Right atrium auricular region (tissue), 2 donors: ENCODE data around the gene PIWIL1. TPM values are rescaled to one million over a fixed set of nuclear protein-coding genes. Genes with fewer than 3 reads are reported as not detected.

Source experiments
- DNase-seq: peaks from one replicate; pipeline ENCODE4 v3.0.0-alpha.2; 2019; ENCODE audit warnings: low spot score
- H3K27ac ChIP-seq, 2 donors: fragments of 200-600 bp; sonication (generic); 1 replicate in 1 of 2; 2 replicates in 1 of 2; pipeline ENCODE4 v1.5.1; 2016 to 2019
- H3K27me3 ChIP-seq, 2 donors: fragments of 200-600 bp; sonication (generic); one replicate each; pipeline versions ENCODE4 v1.5.1 to v1.6.0; 2017 to 2019
- H3K36me3 ChIP-seq: fragments of 200-600 bp; sonication (generic); one replicate; pipeline ENCODE4 v1.5.1; 2016
- H3K4me1 ChIP-seq, 2 donors: fragments of 200-600 bp; sonication (generic); one replicate each; pipeline versions ENCODE4 v1.5.1 to v1.6.0; 2017 to 2019
- H3K4me3 ChIP-seq, 2 donors: fragments of 200-600 bp; sonication (generic); 1 replicate in 1 of 2; 2 replicates in 1 of 2; pipeline ENCODE4 v1.5.1; 2017 to 2019; ENCODE audit warnings: mild to moderate bottlenecking in 1 of 2, moderate library complexity in 1 of 2
- H3K9me3 ChIP-seq, 2 donors: fragments of 200-600 bp; sonication (generic); one replicate each; pipeline ENCODE4 v1.5.1; 2019
- CTCF ChIP-seq, 2 donors: fragments of 200-600 bp; sonication (generic); IDR thresholded peaks; one replicate each; pipeline ENCODE4 v1.5.1; 2019; ENCODE audit warnings: antibody characterized with exemption in 2 of 2
- total RNA-seq, 2 donors: library from RNA; depleted of rRNA; stranded (reverse); fragments of >200 nt; gene quantifications; one replicate each; pipeline ENCODE4 v1.1.0, GENCODE V29; 2016

PIWIL1 gene
- total RNA-seq, 2 donors from 2014 or later, result not detected

GRCh38 chr12:130338794-130339601 is 1.3 kb downstream of the PIWIL1 start:
- TF ChIP-seq CTCF (IDR thresholded peaks at IDR 0.05), result no peak
- DNase-seq, result no peak
- Histone ChIP-seq H3K27ac (no peak overlapping the region), H3K9me3 (no peaks in the 10 kb centered on the region), H3K27me3 (peaks cover 0 to 8% of the 10 kb centered on the region in 2 donors), H3K36me3 (no peaks in the 10 kb centered on the region), H3K4me3 (no peak overlapping the region), H3K4me1 (peaks cover 0 to 7% of the 10 kb centered on the region in 2 donors)

DNA sequence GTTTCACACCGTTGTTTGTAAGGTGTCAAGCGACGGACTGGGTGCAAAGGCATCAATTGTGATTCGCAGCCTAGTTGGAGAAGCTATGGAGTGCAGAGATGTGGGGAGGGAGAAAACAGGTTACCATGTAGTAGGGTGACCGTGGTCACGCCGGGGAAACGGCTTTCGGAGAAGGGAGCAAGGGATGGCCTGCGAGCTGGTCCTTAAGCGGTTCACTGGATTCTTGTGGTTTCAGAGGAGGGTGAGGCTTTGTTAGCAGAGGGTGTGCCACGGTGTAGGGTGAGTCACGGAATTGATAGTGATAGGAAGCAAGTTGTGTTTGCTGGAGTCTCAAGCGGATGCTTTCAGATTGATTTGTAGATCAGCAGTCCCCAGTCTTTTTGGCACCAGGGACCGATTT is 2.3 kb downstream of the PIWIL1 start:
- Histone ChIP-seq H3K27ac (no peak overlapping the region), H3K4me1 (peaks cover 0 to 7% of the 10 kb centered on the region in 2 donors), H3K9me3 (no peaks in the 10 kb centered on the region), H3K27me3 (peaks cover 0 to 8% of the 10 kb centered on the region in 2 donors), H3K4me3 (no peak overlapping the region), H3K36me3 (no peaks in the 10 kb centered on the region)
- no peak for TF ChIP-seq CTCF (IDR thresholded peaks at IDR 0.05)
- DNase-seq, result no peak

- Histone ChIP-seq H3K27me3 (peaks cover 0 to 8% of the 10 kb centered on the region in 2 donors), H3K27ac (no peak overlapping the region), H3K4me1 (peaks cover 0 to 7% of the 10 kb centered on the region in 2 donors), H3K9me3 (no peaks in the 10 kb centered on the region), H3K4me3 (no peak overlapping the region), H3K36me3 (no peaks in the 10 kb centered on the region)
- TF ChIP-seq CTCF (IDR thresholded peaks at IDR 0.05), result no peak
- no peak for DNase-seq
These were observed 4.8 kb downstream of the PIWIL1 start for GRCh38 chr12:130342442-130342841.

- Histone ChIP-seq H3K9me3 (no peaks in the 10 kb centered on the region), H3K27me3 (peaks cover 0 to 8% of the 10 kb centered on the region in 2 donors), H3K36me3 (no peaks in the 10 kb centered on the region), H3K4me1 (peaks cover 0 to 7% of the 10 kb centered on the region in 2 donors), H3K4me3 (no peak overlapping the region), H3K27ac (no peak overlapping the region)
- DNase-seq, result no peak
- no peak for TF ChIP-seq CTCF (IDR thresholded peaks at IDR 0.05)
These were observed 5.2 kb downstream of the PIWIL1 start for GRCh38 chr12:130342842-130343241.

DNA sequence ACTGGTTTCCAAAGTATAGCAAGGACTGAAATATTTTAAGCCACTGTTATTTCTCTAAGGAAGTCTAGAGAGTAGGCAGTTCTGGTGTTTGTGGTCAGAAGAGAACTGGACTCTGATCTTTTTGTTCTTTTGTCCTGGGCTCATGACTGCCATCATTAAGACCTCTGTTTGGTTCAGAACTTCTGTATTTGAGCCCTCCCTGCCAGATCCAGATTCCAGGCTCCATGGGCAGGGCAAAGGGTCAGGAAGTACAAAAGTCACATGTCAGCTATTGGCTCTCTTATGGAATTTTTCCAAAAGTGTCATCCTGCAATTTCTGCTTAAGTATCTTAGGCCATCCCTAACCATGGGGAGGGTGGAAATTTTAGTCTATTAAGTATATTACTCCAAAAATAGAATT is 6.8 kb downstream of the PIWIL1 start:
- Histone ChIP-seq H3K4me1 (no peaks in the 10 kb centered on the region), H3K27ac (no peak overlapping the region), H3K27me3 (peaks cover 0 to 1% of the 10 kb centered on the region in 2 donors), H3K36me3 (no peaks in the 10 kb centered on the region), H3K9me3 (no peaks in the 10 kb centered on the region), H3K4me3 (no peak overlapping the region)
- DNase-seq, result no peak
- no peak for TF ChIP-seq CTCF (IDR thresholded peaks at IDR 0.05)
